Sigmoid colon (tissue), 7 donors: ENCODE data around the gene ATRX. TPM values are rescaled to one million over a fixed set of nuclear protein-coding genes. Genes with fewer than 3 reads are reported as not detected.

ENCODE experiments used
- DNase-seq: peaks from one replicate; pipeline ENCODE4 v3.0.0-alpha.2; 2019
- H3K27ac ChIP-seq, 4 donors: fragments of 200-600 bp; sonication (generic); one replicate each; pipeline ENCODE4 v1.5.1; 2016 to 2019; ENCODE audit warnings: mild to moderate bottlenecking in 1 of 4
- H3K27me3 ChIP-seq, 3 donors: fragments of 200-600 bp; sonication (generic); one replicate each; pipeline ENCODE4 v1.5.1; 2019; ENCODE audit warnings: mild to moderate bottlenecking in 1 of 3
- H3K36me3 ChIP-seq, 4 donors: fragments of 200-600 bp; sonication (generic); one replicate each; pipeline ENCODE4 v1.5.1; 2016 to 2019
- H3K4me1 ChIP-seq, 4 donors: fragments of 200-600 bp; sonication (generic); one replicate each; pipeline ENCODE4 v1.5.1; 2017 to 2019
- H3K4me3 ChIP-seq, 4 donors: fragments of 200-600 bp; sonication (generic); one replicate each; pipeline ENCODE4 v1.5.1; 2017 to 2019; ENCODE audit warnings: mild to moderate bottlenecking in 2 of 4, moderate library complexity in 1 of 4
- H3K9me3 ChIP-seq, 4 donors: fragments of 200-600 bp in 3 of 4; sonication (generic) in 3 of 4; one replicate each; pipeline versions ENCODE4 v1.5.1 to v1.6.1; 2013 to 2019
- CTCF ChIP-seq, 4 experiments: fragments of 450-650 bp in 3 of 4; fragments of 200-600 bp in 1 of 4; IDR thresholded peaks; one replicate each; pipeline ENCODE4 v1.5.1; 2016 to 2019; ENCODE audit warnings: antibody characterized with exemption in 4 of 4, mild to moderate bottlenecking in 3 of 4, moderate library complexity in 2 of 4
- EP300 ChIP-seq, 4 donors: sonication (generic); formaldehyde crosslinking; IDR thresholded peaks; one replicate each; pipeline ENCODE4 v1.6.1; 2017; ENCODE audit warnings: antibody characterized with exemption in 4 of 4
- POLR2A ChIP-seq, 2 donors: fragments of 450-650 bp; IDR thresholded peaks; one replicate each; pipeline ENCODE4 v1.6.1; 2016; ENCODE audit warnings: antibody characterized with exemption in 2 of 2, mild to moderate bottlenecking in 2 of 2, moderate library complexity in 2 of 2
- POLR2AphosphoS5 ChIP-seq, 4 donors: sonication (generic); formaldehyde crosslinking; IDR thresholded peaks; one replicate each; pipeline ENCODE4 v1.6.1; 2017; ENCODE audit warnings: antibody characterized with exemption in 4 of 4
- WGBS, 2 donors: extraction: QIAGEN DNeasy Blood & Tissue Kit; methylation state at CpG; one replicate each; pipeline ENCODE4 v1.1.7; 2013; 5-methylcytosine and 5-hydroxymethylcytosine counted together
- intact Hi-C: fragments of 100-400 bp; cut with DNase I; formaldehyde crosslinking; loops from one replicate; pipeline ENCODE4 v1.15.1; 2023
- polyA plus RNA-seq, 3 donors: library from polyadenylated mRNA; stranded (reverse); fragments of 200-250 nt; gene quantifications; one replicate each; pipeline ENCODE4 v1.2.3, GENCODE V29; 2013
- total RNA-seq, 4 donors: library from RNA; depleted of rRNA; stranded (reverse); fragments of >200 nt; gene quantifications; one replicate each; pipeline ENCODE4 v1.1.0, GENCODE V29; 2016
- donor health status: healthy with polysubstance abuse.
- donor health status: Bipolar disorder and iron deficiency.
- donor health status: healthy.

ATRX gene
- total and polyA plus RNA-seq, 7 donors = 4.6 to 142 (median 102) TPM

- H3K36me3 ChIP-seq = peaks cover 0 to 7% (median 0%) of the 10 kb centered on the region in 4 donors
- no peak overlapping the region for H3K4me3 ChIP-seq
- DNase-seq = no peak
- intact Hi-C loops = no loop called here
- H3K9me3 ChIP-seq = no peaks in the 10 kb centered on the region
- 93 to 97% methylated on average over 6 of the region's 6 CpGs for WGBS, 2 donors
- peaks cover 0 to 10% (median 0%) of the 10 kb centered on the region in 4 donors for H3K4me1 ChIP-seq
- no peak for TF ChIP-seq CTCF (IDR thresholded peaks at IDR 0.05)
- H3K27ac ChIP-seq = no peak overlapping the region
- no peaks in the 10 kb centered on the region for H3K27me3 ChIP-seq
These were observed 81.1 kb downstream of the ATRX start for GRCh38 chrX:77704881-77705280.

DNA sequence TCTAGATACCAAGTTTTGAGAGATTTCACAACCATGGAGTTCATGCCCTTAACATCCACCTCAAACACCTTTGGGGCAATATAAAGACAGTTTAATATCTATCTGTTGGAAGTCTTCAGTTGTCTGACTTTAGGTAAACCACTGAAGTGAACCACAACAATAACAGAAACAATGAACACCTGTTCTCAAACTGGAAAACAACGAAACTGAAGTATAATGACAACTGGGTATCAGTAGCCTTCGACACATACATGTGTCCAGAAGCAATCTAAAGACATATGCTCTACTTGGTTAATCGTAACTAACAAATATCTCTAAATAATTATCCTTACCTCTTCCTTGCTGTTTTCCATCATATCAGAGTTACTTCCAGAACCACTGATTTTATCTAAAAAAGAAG, 87.8 kb downstream of the ATRX start:
- no peak overlapping the region for H3K27ac ChIP-seq
- DNase-seq = no peak
- H3K27me3 ChIP-seq = no peaks in the 10 kb centered on the region
- no peak overlapping the region for H3K4me3 ChIP-seq
- peaks cover 0 to 15% (median 0%) of the 10 kb centered on the region in 4 donors for H3K4me1 ChIP-seq
- no peaks in the 10 kb centered on the region for H3K36me3 ChIP-seq
- H3K9me3 ChIP-seq = no peaks in the 10 kb centered on the region
- WGBS, 2 donors = 87 to 89% methylated on average over 3 of the region's 3 CpGs
- TF ChIP-seq CTCF (IDR thresholded peaks at IDR 0.05) = no peak
- no peak for TF ChIP-seq EP300 (IDR thresholded peaks at IDR 0.05)
- no peak for TF ChIP-seq POLR2AphosphoS5 (IDR thresholded peaks at IDR 0.05)
- TF ChIP-seq POLR2A (IDR thresholded peaks at IDR 0.05) = no peak
- intact Hi-C loops = no loop called here

- Histone ChIP-seq H3K36me3 (no peaks in the 10 kb centered on the region), H3K27ac (no peak overlapping the region), H3K9me3 (no peaks in the 10 kb centered on the region), H3K4me1 (peaks cover 0 to 1% (median 0%) of the 10 kb centered on the region in 4 donors), H3K4me3 (no peak overlapping the region), H3K27me3 (no peaks in the 10 kb centered on the region)
- DNase-seq = no peak
- intact Hi-C loops = no loop called here
- TF ChIP-seq CTCF (IDR thresholded peaks at IDR 0.05) (no peak), POLR2A (IDR thresholded peaks at IDR 0.05) (no peak), EP300 (IDR thresholded peaks at IDR 0.05) (no peak), POLR2AphosphoS5 (IDR thresholded peaks at IDR 0.05) (no peak)
These were observed 91.5 kb downstream of the ATRX start for GRCh38 chrX:77694491-77694890.

GRCh38 chrX:77693594-77693993, 92.4 kb downstream of the ATRX start:
- WGBS, 2 donors = 71 to 80% methylated on average over 5 of the region's 5 CpGs
- Histone ChIP-seq H3K4me1 (no peaks in the 10 kb centered on the region), H3K27me3 (no peaks in the 10 kb centered on the region), H3K4me3 (no peak overlapping the region), H3K27ac (no peak overlapping the region), H3K9me3 (no peaks in the 10 kb centered on the region), H3K36me3 (no peaks in the 10 kb centered on the region)
- no peak for TF ChIP-seq CTCF (IDR thresholded peaks at IDR 0.05)
- intact Hi-C loops = no loop called here
- DNase-seq = no peak

DNA sequence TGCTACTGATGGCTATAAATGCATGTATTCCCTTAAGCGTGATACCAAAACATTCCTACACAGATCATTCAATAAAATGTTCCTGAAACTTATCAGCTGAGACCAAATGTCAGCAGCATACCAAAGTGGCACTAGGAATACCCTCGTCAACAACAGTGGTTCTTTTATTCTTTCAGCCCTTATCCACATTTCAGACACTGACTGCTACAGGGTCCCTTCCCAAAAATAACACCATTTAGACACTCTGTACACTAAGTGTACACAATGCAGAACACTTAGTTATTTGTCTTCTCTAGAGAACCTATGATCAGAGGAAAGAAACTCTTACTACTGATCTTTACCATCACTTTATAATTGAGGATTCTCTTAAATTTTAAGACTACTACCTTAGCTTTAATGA, 94.1 kb downstream of the ATRX start:
- peaks cover 0 to 7% (median 0%) of the 10 kb centered on the region in 4 donors for H3K36me3 ChIP-seq
- WGBS, 2 donors = 72 to 90% methylated on average over 2 of the region's 2 CpGs
- no peaks in the 10 kb centered on the region for H3K4me1 ChIP-seq
- H3K4me3 ChIP-seq = no peak overlapping the region
- no peak overlapping the region for H3K27ac ChIP-seq
- no peak for DNase-seq
- intact Hi-C loops = no loop called here
- no peaks in the 10 kb centered on the region for H3K27me3 ChIP-seq
- TF ChIP-seq POLR2A (IDR thresholded peaks at IDR 0.05) (no peak), CTCF (IDR thresholded peaks at IDR 0.05) (no peak), EP300 (IDR thresholded peaks at IDR 0.05) (no peak), POLR2AphosphoS5 (IDR thresholded peaks at IDR 0.05) (no peak)
- H3K9me3 ChIP-seq = no peaks in the 10 kb centered on the region
